Calu3 (cell line): ENCODE results near the gene KCNMB1. TPM values are rescaled to one million over a fixed set of nuclear protein-coding genes. Genes with fewer than 3 reads are reported as not detected.

Experiments used
- BruUV-seq: library from RNA; stranded (reverse); fragments of 400-500 nt; replicated peaks from 2 replicates; lab custom pipeline; 2021; lab: Mats Ljungman, UMichigan
- CTCF ChIA-PET: fragments of 300-600 bp; sonication (Branson Sonifier 250); formaldehyde crosslinking; loops from one replicate; lab custom pipeline; 2022; ENCODE audit warnings: antibody characterized with exemption; lab: Charles Lee
- DNase-seq: peaks from one replicate; pipeline ENCODE4 v3.0.0; 2022
- H3K27ac Mint-ChIP-seq: one replicate; pipeline ENCODE4 v1.8.0; 2022; ENCODE audit warnings: mixed read lengths; ENCODE audit not compliant: unreplicated experiment
- H3K27me3 Mint-ChIP-seq: one replicate; pipeline ENCODE4 v1.8.0; 2022; ENCODE audit warnings: mixed read lengths; ENCODE audit not compliant: unreplicated experiment
- H3K36me3 Mint-ChIP-seq: one replicate; pipeline ENCODE4 v1.8.0; 2022; ENCODE audit warnings: mild to moderate bottlenecking, moderate library complexity, mixed read lengths; ENCODE audit not compliant: insufficient read depth, unreplicated experiment
- H3K4me1 Mint-ChIP-seq: one replicate; pipeline ENCODE4 v1.8.0; 2022; ENCODE audit warnings: mild to moderate bottlenecking, low read depth, mixed read lengths; ENCODE audit not compliant: unreplicated experiment
- H3K4me3 Mint-ChIP-seq: one replicate; pipeline ENCODE4 v1.8.0; 2022; ENCODE audit warnings: mild to moderate bottlenecking, low read depth, moderate library complexity, mixed read lengths; ENCODE audit not compliant: unreplicated experiment
- H3K9me3 Mint-ChIP-seq: one replicate; pipeline ENCODE4 v1.8.0; 2022; ENCODE audit warnings: low read depth, mixed read lengths; ENCODE audit not compliant: unreplicated experiment
- intact Hi-C: fragments of 100-400 bp; cut with micrococcal nuclease; formaldehyde crosslinking; loops from one replicate; pipeline ENCODE4 v1.10.0; 2022; ENCODE audit not compliant: unreplicated experiment
- total RNA-seq: library from RNA; stranded (reverse); gene quantifications from 2 replicates; pipeline ENCODE4 v1.2.3, GENCODE V29; 2022
- TF ChIP-seq, protein P1 (sequence below): fragments of 200-600 bp; IDR thresholded peaks from one replicate; pipeline ENCODE4 v1.8.0; 2022; ENCODE audit warnings: antibody characterized with exemption; ENCODE audit not compliant: unreplicated experiment

KCNMB1 gene
- total RNA-seq, 1 experiment from 2014 or later = not detected

DNA sequence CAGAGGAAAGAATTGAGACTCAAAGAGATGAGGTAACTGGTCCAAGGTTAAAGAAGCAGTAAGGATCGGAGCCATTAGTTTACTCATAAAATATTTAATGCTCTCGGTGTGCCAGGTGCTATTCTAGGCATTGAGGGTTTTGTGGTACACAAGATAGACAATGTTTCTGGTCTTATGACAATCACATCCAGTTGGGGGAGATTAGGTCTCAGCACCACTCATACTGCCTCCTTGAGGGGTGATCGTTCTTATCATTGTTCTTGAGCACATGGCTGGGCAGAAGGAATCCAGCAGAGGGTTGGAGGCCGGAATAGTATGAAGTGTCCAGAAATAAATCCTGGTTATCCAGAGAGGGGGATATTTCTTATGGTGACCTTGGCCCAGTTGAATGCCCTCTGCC is 50.9 kb downstream of the KCNMB1 start:
- Mint-ChIP-seq H3K27ac (no peak overlapping the region), H3K27me3 (peaks cover 55% of the 10 kb centered on the region), H3K36me3 (no peaks in the 10 kb centered on the region), H3K4me3 (no peak overlapping the region), H3K4me1 (no peaks in the 10 kb centered on the region), H3K9me3 (no peaks in the 10 kb centered on the region)
- CTCF ChIA-PET = interaction anchor here (0.7 to 1.7 kb wide), 8 partner anchors 7 to 118 kb away, joined by 3 to 26 read pairs (median 4); no protein-coding TSS in a partner anchor
- TF ChIP-seq, protein P1, sequence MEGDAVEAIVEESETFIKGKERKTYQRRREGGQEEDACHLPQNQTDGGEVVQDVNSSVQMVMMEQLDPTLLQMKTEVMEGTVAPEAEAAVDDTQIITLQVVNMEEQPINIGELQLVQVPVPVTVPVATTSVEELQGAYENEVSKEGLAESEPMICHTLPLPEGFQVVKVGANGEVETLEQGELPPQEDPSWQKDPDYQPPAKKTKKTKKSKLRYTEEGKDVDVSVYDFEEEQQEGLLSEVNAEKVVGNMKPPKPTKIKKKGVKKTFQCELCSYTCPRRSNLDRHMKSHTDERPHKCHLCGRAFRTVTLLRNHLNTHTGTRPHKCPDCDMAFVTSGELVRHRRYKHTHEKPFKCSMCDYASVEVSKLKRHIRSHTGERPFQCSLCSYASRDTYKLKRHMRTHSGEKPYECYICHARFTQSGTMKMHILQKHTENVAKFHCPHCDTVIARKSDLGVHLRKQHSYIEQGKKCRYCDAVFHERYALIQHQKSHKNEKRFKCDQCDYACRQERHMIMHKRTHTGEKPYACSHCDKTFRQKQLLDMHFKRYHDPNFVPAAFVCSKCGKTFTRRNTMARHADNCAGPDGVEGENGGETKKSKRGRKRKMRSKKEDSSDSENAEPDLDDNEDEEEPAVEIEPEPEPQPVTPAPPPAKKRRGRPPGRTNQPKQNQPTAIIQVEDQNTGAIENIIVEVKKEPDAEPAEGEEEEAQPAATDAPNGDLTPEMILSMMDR = no peak
- intact Hi-C loops = loop anchor here (5.0 kb wide), 1 partner anchor 71 kb away; no protein-coding TSS in a partner anchor
- DNase-seq = no peak
- no TSS peak for BruUV-seq

DNA sequence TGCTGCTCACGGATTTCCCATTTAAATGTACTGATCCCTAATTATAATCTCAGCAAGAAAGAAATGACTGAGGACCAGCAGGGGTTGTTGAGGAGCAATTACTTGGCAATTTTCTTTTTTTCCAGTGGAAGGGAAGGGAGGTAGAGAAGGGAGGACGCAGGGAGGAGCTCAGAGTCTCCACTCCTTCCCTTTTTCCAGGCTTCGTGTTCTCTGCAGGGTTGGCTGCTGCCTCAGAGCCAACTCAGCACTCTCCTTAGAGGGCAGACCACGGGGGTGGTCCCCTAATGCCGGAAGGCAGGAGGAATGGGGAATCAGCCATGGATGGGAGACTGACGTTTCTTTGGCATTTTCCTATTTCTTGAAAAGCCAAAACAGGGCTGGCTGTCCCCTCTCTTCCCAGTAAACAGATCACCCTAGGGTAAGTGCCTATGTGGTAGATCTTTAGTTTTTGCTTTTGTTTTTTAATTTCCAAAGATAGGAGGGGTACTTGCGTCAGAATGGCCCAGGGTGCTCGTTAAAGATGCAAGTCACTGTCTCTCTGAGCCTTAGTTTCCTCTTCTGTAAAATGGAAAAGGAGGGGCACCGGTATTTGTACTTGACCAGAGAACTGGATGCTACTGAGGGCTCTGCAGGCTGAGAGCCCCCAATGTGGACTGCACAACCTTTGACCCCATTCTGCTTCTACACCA is 52.0 kb downstream of the KCNMB1 start:
- intact Hi-C loops = loop anchor here (5.0 kb wide), 1 partner anchor 70 kb away; no protein-coding TSS in a partner anchor
- CTCF ChIA-PET = interaction anchor here (0.6 kb wide), 1 partner anchor 118 kb away, joined by 3 read pairs; no protein-coding TSS in a partner anchor
- Mint-ChIP-seq H3K4me3 (no peak overlapping the region), H3K27me3 (peaks cover 44% of the 10 kb centered on the region), H3K36me3 (no peaks in the 10 kb centered on the region), H3K4me1 (no peaks in the 10 kb centered on the region), H3K27ac (no peak overlapping the region), H3K9me3 (no peaks in the 10 kb centered on the region)
- DNase-seq = no peak
- TF ChIP-seq, protein P1 = no peak
- BruUV-seq = no TSS peak

DNA sequence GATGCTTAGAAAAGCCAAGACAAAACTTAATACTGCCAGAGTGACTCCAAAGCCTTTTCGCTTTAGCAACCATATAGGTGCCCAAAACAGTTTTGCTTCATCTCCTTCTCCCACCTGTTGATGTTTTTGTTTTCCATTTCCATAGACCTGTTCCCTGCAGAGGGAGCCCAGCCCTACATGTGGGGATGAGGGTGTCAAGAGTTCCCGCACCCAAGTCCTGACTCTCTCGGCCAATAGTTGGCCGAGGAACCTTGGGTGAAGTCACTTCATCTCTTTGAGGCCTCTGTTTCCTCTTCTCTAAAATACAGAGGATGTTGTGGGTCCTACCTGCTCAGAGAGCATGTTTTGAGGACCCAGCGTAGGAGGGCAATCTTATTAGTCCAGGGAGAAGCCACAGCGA is 53.1 kb downstream of the KCNMB1 start:
- BruUV-seq = no TSS peak
- H3K9me3 Mint-ChIP-seq = no peaks in the 10 kb centered on the region
- no peak for DNase-seq
- no peak overlapping the region for H3K27ac Mint-ChIP-seq
- H3K36me3 Mint-ChIP-seq = peaks cover 3% of the 10 kb centered on the region
- H3K27me3 Mint-ChIP-seq = peaks cover 33% of the 10 kb centered on the region
- no peak overlapping the region for H3K4me3 Mint-ChIP-seq
- TF ChIP-seq, protein P1 = no peak
- no peaks in the 10 kb centered on the region for H3K4me1 Mint-ChIP-seq
- CTCF ChIA-PET = no interaction called here
- intact Hi-C loops = loop anchor here (5.0 kb wide), 1 partner anchor 69 kb away; no protein-coding TSS in a partner anchor

DNA sequence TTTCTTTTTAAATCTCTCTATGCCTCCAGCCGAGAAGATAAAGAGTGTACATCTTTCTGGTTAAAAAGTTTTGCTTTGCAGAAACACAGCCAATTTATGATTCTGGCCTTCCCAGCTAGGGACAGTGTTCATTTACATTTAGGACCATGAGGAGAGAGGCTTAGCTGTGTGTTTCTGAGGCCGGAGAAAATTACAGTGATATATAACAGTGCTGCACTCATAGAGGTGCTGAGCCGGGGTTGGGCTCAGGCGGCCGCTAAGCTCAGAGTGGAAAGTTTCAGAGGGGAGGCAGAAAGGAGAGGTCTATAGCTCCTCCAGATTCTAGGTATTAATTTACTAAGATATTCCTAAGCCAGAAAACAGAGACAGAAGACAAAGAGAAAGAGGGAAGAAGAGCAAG is 54.5 kb downstream of the KCNMB1 start:
- TF ChIP-seq, protein P1 = no peak
- Mint-ChIP-seq H3K27ac (no peak overlapping the region), H3K4me1 (no peaks in the 10 kb centered on the region), H3K36me3 (peaks cover 4% of the 10 kb centered on the region), H3K4me3 (no peak overlapping the region), H3K27me3 (peaks cover 31% of the 10 kb centered on the region), H3K9me3 (no peaks in the 10 kb centered on the region)
- no peak for DNase-seq
- BruUV-seq = no TSS peak
- intact Hi-C loops = loop anchor here (5.0 kb wide), 1 partner anchor 67 kb away; no protein-coding TSS in a partner anchor
- CTCF ChIA-PET = no interaction called here
